CD14-positive monocyte (primary cell): ENCODE data around the gene COX10. TPM values are rescaled to one million over a fixed set of nuclear protein-coding genes. Genes with fewer than 3 reads are reported as not detected.

Source experiments
- DNase-seq, 3 donors: peaks; one replicate each; pipeline ENCODE4 v3.0.0-alpha.2; 2011 to 2022
- H2AFZ ChIP-seq: 2 replicates; pipeline ENCODE4 v1.6.0; 2012; ENCODE audit warnings: mild to moderate bottlenecking, low read depth, low read length, inconsistent platforms; ENCODE audit not compliant: insufficient read depth, poor library complexity, severe bottlenecking
- H3K27ac ChIP-seq, 2 donors: 1 replicate in 1 of 2; 2 replicates in 1 of 2; pipeline ENCODE4 v1.5.1; 2012 to 2013; ENCODE audit warnings: low read length in 2 of 2, control low read depth in 1 of 2, inconsistent platforms in 1 of 2, low read depth in 1 of 2, mild to moderate bottlenecking in 1 of 2
- H3K27me3 ChIP-seq, 2 donors: one replicate each; pipeline versions ENCODE4 v1.6.0 to v1.6.1; 2011 to 2013; ENCODE audit warnings: low read length in 2 of 2; ENCODE audit not compliant: control insufficient read depth in 2 of 2, insufficient read depth in 2 of 2
- H3K36me3 ChIP-seq, 2 donors: replicated peaks in 1 of 2; 1 replicate in 1 of 2; 2 replicates in 1 of 2; pipeline versions ENCODE4 v1.5.1 to v1.6.1; 2012 to 2013; ENCODE audit warnings: low read length in 2 of 2, control low read depth in 1 of 2, inconsistent platforms in 1 of 2, mild to moderate bottlenecking in 1 of 2; ENCODE audit not compliant: insufficient read depth in 2 of 2, control insufficient read depth in 1 of 2
- H3K4me1 ChIP-seq, 2 donors: 1 replicate in 1 of 2; 2 replicates in 1 of 2; pipeline versions ENCODE4 v1.5.1 to v1.6.1; 2012 to 2013; ENCODE audit warnings: low read length in 2 of 2, control low read depth in 1 of 2, inconsistent platforms in 1 of 2, mild to moderate bottlenecking in 1 of 2, moderate library complexity in 1 of 2; ENCODE audit not compliant: insufficient read depth in 2 of 2, control insufficient read depth in 1 of 2
- H3K4me2 ChIP-seq: replicated peaks from 2 replicates; pipeline ENCODE3; 2012; ENCODE audit warnings: low read length, moderate library complexity, mild to moderate bottlenecking; ENCODE audit not compliant: poor library complexity, severe bottlenecking; ENCODE audit errors: extremely low read depth
- H3K4me3 ChIP-seq, 3 experiments: fragments of 200-600 bp in 1 of 3; sonication (generic) in 1 of 3; replicated peaks in 1 of 3; 1 replicate in 2 of 3; 2 replicates in 1 of 3; pipeline ENCODE4 v1.5.1; 2011 to 2013; ENCODE audit warnings: low read length in 3 of 3, mild to moderate bottlenecking in 3 of 3, control low read depth in 2 of 3, low read depth in 2 of 3, inconsistent platforms in 1 of 3, moderate library complexity in 1 of 3
- H3K79me2 ChIP-seq: 2 replicates; pipeline ENCODE4 v1.6.0; 2012; ENCODE audit warnings: mild to moderate bottlenecking, control low read depth, inconsistent platforms, low read length, moderate library complexity; ENCODE audit not compliant: insufficient read depth
- H3K9ac ChIP-seq: 2 replicates; pipeline ENCODE4 v1.6.0; 2017; ENCODE audit warnings: low read length, mild to moderate bottlenecking; ENCODE audit not compliant: insufficient read depth, poor library complexity, severe bottlenecking
- H3K9me3 ChIP-seq, 2 donors: replicated peaks in 1 of 2; 1 replicate in 1 of 2; 2 replicates in 1 of 2; pipeline versions ENCODE4 v1.5.1 to v1.6.1; 2012 to 2013; ENCODE audit warnings: low read length in 2 of 2, control low read depth in 1 of 2; ENCODE audit not compliant: control insufficient read depth in 1 of 2, insufficient read depth in 1 of 2
- H4K20me1 ChIP-seq: 2 replicates; pipeline ENCODE4 v1.6.0; 2012; ENCODE audit warnings: mild to moderate bottlenecking, low read length, control low read depth, moderate library complexity; ENCODE audit not compliant: insufficient read depth
- H3K27ac Mint-ChIP-seq, 7 donors: one replicate each; pipeline ENCODE4 v1.8.0; 2020; ENCODE audit warnings: mild to moderate bottlenecking in 7 of 7, mixed read lengths in 7 of 7, moderate library complexity in 6 of 7, inconsistent platforms in 2 of 7
- H3K27me3 Mint-ChIP-seq, 3 donors: one replicate each; pipeline ENCODE4 v1.8.0; 2021 to 2022; ENCODE audit warnings: low read depth in 3 of 3, mild to moderate bottlenecking in 3 of 3, mixed read lengths in 3 of 3, moderate library complexity in 3 of 3, inconsistent platforms in 1 of 3
- H3K36me3 Mint-ChIP-seq, 2 donors: one replicate each; pipeline ENCODE4 v1.8.0; 2020; ENCODE audit warnings: mixed read lengths in 2 of 2, inconsistent platforms in 1 of 2, mild to moderate bottlenecking in 1 of 2
- H3K4me1 Mint-ChIP-seq: one replicate; pipeline ENCODE4 v1.8.0; 2020; ENCODE audit warnings: mild to moderate bottlenecking, mixed read lengths
- H3K4me3 Mint-ChIP-seq, 2 donors: one replicate each; pipeline ENCODE4 v1.8.0; 2020; ENCODE audit warnings: mild to moderate bottlenecking in 2 of 2, mixed read lengths in 2 of 2, moderate library complexity in 1 of 2
- H3K9me3 Mint-ChIP-seq, 7 donors: one replicate each; pipeline ENCODE4 v1.8.0; 2020 to 2022; ENCODE audit warnings: mixed read lengths in 7 of 7, mild to moderate bottlenecking in 6 of 7, moderate library complexity in 6 of 7, inconsistent platforms in 2 of 7
- WGBS: methylation state at CpG from one replicate; pipeline ENCODE4 v1.1.5; 2013; ENCODE audit warnings: missing lambda C conversion rate; ENCODE audit not compliant: insufficient coverage; 5-methylcytosine and 5-hydroxymethylcytosine counted together
- intact Hi-C, 2 donors: fragments of 100-400 bp; cut with micrococcal nuclease; formaldehyde crosslinking; loops; one replicate each; pipeline versions ENCODE4 v1.15.0 to v1.15.1; 2023
- polyA plus RNA-seq, 3 donors: library from polyadenylated mRNA; depleted of rRNA in 1 of 3; unstranded in 2 of 3; stranded (reverse) in 1 of 3; fragments of 300-500 nt in 2 of 3; fragments of >200 nt in 1 of 3; fragmentation: Illumina TruSeq in 2 of 3; gene quantifications; 1 replicate in 2 of 3; 2 replicates in 1 of 3; pipeline ENCODE4 v1.2.3, GENCODE V29; 2012 to 2021
- TF ChIP-seq, protein P1 (sequence below): fragments of 200-600 bp; IDR thresholded peaks from one replicate; pipeline ENCODE4 v1.8.0; 2022; ENCODE audit warnings: antibody characterized with exemption, mild to moderate bottlenecking

The COX10 gene
- polyA plus RNA-seq, 3 donors = 8.2 to 15.2 (median 11.3) TPM

DNA sequence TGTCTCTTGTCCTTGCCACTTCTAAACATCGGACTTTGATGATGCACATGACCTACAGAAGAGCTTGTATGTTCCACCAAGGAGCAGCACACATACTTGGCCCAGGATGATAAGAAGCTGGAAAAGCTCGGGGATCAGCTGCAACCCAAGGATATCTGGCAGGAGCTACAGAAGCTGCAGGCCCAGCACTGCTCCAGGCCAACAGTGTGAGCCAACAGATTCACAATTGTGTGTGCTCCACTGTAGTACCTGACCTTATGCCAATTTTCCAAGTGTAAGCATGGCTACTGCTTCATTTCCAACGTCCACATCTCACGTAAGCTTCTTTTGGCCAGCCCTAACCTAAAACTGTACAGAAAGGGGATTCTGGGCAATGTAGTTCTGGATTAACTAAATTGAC, 83.4 kb downstream of the COX10 start:
- 100% methylated on average over 2 of the region's 4 CpGs for WGBS
- Mint-ChIP-seq H3K27me3 (no peaks in the 10 kb centered on the region), H3K27ac (no peak overlapping the region), H3K9me3 (peaks cover 0 to 3% (median 0%) of the 10 kb centered on the region in 7 donors), H3K4me1 (peaks cover 6% of the 10 kb centered on the region), H3K36me3 (peaks cover 0 to 2% of the 10 kb centered on the region in 2 donors), H3K4me3 (no peak overlapping the region)
- TF ChIP-seq, protein P1, sequence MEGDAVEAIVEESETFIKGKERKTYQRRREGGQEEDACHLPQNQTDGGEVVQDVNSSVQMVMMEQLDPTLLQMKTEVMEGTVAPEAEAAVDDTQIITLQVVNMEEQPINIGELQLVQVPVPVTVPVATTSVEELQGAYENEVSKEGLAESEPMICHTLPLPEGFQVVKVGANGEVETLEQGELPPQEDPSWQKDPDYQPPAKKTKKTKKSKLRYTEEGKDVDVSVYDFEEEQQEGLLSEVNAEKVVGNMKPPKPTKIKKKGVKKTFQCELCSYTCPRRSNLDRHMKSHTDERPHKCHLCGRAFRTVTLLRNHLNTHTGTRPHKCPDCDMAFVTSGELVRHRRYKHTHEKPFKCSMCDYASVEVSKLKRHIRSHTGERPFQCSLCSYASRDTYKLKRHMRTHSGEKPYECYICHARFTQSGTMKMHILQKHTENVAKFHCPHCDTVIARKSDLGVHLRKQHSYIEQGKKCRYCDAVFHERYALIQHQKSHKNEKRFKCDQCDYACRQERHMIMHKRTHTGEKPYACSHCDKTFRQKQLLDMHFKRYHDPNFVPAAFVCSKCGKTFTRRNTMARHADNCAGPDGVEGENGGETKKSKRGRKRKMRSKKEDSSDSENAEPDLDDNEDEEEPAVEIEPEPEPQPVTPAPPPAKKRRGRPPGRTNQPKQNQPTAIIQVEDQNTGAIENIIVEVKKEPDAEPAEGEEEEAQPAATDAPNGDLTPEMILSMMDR = no peak
- H3K27me3 ChIP-seq = no peaks in the 10 kb centered on the region
- H3K27ac ChIP-seq = no peak overlapping the region
- no peaks in the 10 kb centered on the region for H3K9me3 ChIP-seq
- no peaks in the 10 kb centered on the region for H3K36me3 ChIP-seq
- intact Hi-C loops = no loop called here
- H4K20me1 ChIP-seq = no peaks in the 10 kb centered on the region
- no peak overlapping the region for H3K4me3 ChIP-seq
- no peak overlapping the region for H3K4me2 ChIP-seq
- H3K4me1 ChIP-seq = no peaks in the 10 kb centered on the region
- H3K9ac ChIP-seq = no peak overlapping the region
- no peak for DNase-seq
- H2AFZ ChIP-seq = no peak overlapping the region
- no peaks in the 10 kb centered on the region for H3K79me2 ChIP-seq

DNA sequence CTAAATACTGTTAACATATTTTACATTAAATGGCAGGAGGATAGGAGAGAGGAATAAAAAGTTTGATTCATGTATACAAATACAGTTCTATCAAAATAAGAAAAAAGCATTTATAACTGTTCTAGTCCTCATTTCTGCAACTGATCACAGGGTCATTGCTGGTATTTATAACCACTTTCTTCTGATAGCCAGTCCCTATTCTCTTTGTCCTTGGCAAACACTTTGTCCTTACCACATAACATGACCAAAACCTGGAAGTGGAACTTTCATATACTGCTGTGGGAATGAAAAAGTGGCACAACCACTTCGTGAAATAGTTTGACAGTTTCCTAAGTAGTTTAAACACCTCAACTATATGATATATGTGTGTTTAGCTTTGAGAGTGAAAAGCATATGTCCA, 84.1 kb downstream of the COX10 start:
- DNase-seq = no peak
- intact Hi-C loops = no loop called here
- Mint-ChIP-seq H3K27ac (no peak overlapping the region), H3K4me3 (no peak overlapping the region), H3K9me3 (peaks cover 0 to 3% (median 0%) of the 10 kb centered on the region in 7 donors), H3K36me3 (peaks cover 0 to 2% of the 10 kb centered on the region in 2 donors), H3K27me3 (no peaks in the 10 kb centered on the region), H3K4me1 (peaks cover 6% of the 10 kb centered on the region)
- no peaks in the 10 kb centered on the region for H3K79me2 ChIP-seq
- no CpG with 5 or more reads among the region's 1 CpG for WGBS
- H3K36me3 ChIP-seq = no peaks in the 10 kb centered on the region
- no peaks in the 10 kb centered on the region for H4K20me1 ChIP-seq
- H3K9me3 ChIP-seq = no peaks in the 10 kb centered on the region
- H3K4me1 ChIP-seq = no peaks in the 10 kb centered on the region
- H2AFZ ChIP-seq = no peak overlapping the region
- TF ChIP-seq, protein P1 = no peak
- no peak overlapping the region for H3K9ac ChIP-seq
- H3K27me3 ChIP-seq = no peaks in the 10 kb centered on the region
- no peak overlapping the region for H3K4me2 ChIP-seq
- no peak overlapping the region for H3K4me3 ChIP-seq
- no peak overlapping the region for H3K27ac ChIP-seq
